Stimulated activated naive CD8-positive, alpha-beta T cell treated with anti-CD3 and anti-CD28 coated beads, Interleukin-15, Interleukin-2, amounts not matched to agents 100 ng/mL and 50 ng/mL, for 24 hours (primary cell): ENCODE results near the gene RRH.
A peak's percentile ranks its signal among the peaks of the same experiment; 100 is the strongest.
"Not testable (repeated sequence)": the region's sequence is repeated elsewhere in the genome, so short reads cannot be mapped to it uniquely, and the experiment has no call there.

Experiments
- H3K27ac Mint-ChIP-seq: one replicate; pipeline ENCODE4 v1.8.0; 2021; ENCODE audit warnings: mild to moderate bottlenecking, mixed read lengths
- H3K27me3 Mint-ChIP-seq: one replicate; pipeline ENCODE4 v1.8.0; 2021; ENCODE audit warnings: mixed read lengths
- H3K36me3 Mint-ChIP-seq: one replicate; pipeline ENCODE4 v1.8.0; 2021; ENCODE audit warnings: low read depth, mixed read lengths
- H3K4me1 Mint-ChIP-seq: one replicate; pipeline ENCODE4 v1.8.0; 2021; ENCODE audit warnings: low read depth, mixed read lengths
- H3K4me3 Mint-ChIP-seq: one replicate; pipeline ENCODE4 v1.8.0; 2021; ENCODE audit warnings: mild to moderate bottlenecking, mixed read lengths
- H3K9me3 Mint-ChIP-seq: one replicate; pipeline ENCODE4 v1.8.0; 2021; ENCODE audit warnings: mixed read lengths

The RRH gene

GRCh38 chr4:109827672-109828071, at the start of gene RRH:
RRH (plus strand) TSS chr4:109827972; CDS start chr4:109828028, 56 bp downstream.
- no peak within 1 kb of the TSS for H3K27ac Mint-ChIP-seq
- H3K9me3 Mint-ChIP-seq: no peaks in the 10 kb centered on the region
- H3K4me3 Mint-ChIP-seq: no peak within 1 kb of the TSS
- peaks cover 32% of the 10 kb centered on the region for H3K36me3 Mint-ChIP-seq
- no peaks in the 10 kb centered on the region for H3K27me3 Mint-ChIP-seq
- peaks cover 3% of the 10 kb centered on the region for H3K4me1 Mint-ChIP-seq

- H3K27me3 Mint-ChIP-seq, H3K4me1 Mint-ChIP-seq, H3K27ac Mint-ChIP-seq, H3K4me3 Mint-ChIP-seq, H3K9me3 Mint-ChIP-seq, H3K36me3 Mint-ChIP-seq: not testable (repeated sequence)
Measured at GRCh38 chr4:109782092-109782491, 45.7 kb upstream of the RRH start.

GRCh38 chr4:109786846-109787245, 40.9 kb upstream of the RRH start:
- no peak overlapping the region for H3K4me3 Mint-ChIP-seq
- peaks cover 15% of the 10 kb centered on the region for H3K27me3 Mint-ChIP-seq
- peaks cover 16% of the 10 kb centered on the region for H3K9me3 Mint-ChIP-seq

GRCh38 chr4:109787807-109788206, 40.0 kb upstream of the RRH start:
- Mint-ChIP-seq H3K4me3 (no peak overlapping the region), H3K27ac (no peak overlapping the region), H3K27me3 (peaks cover 15% of the 10 kb centered on the region), H3K9me3 (peaks cover 16% of the 10 kb centered on the region), H3K4me1 (no peaks in the 10 kb centered on the region), H3K36me3 (no peaks in the 10 kb centered on the region)

More at GRCh38 chr4:109786846-109787245, 40.9 kb upstream of the RRH start:
- H3K27ac Mint-ChIP-seq: no peak overlapping the region
- no peaks in the 10 kb centered on the region for H3K36me3 Mint-ChIP-seq
- H3K4me1 Mint-ChIP-seq: no peaks in the 10 kb centered on the region

- H3K4me3 Mint-ChIP-seq: no peak overlapping the region
- H3K27ac Mint-ChIP-seq: no peak overlapping the region
- peaks cover 10% of the 10 kb centered on the region for H3K27me3 Mint-ChIP-seq
- H3K4me1 Mint-ChIP-seq: no peaks in the 10 kb centered on the region
- no peaks in the 10 kb centered on the region for H3K36me3 Mint-ChIP-seq
- H3K9me3 Mint-ChIP-seq: peaks cover 17% of the 10 kb centered on the region
Measured at GRCh38 chr4:109795059-109795458, 32.7 kb upstream of the RRH start.

GRCh38 chr4:109798866-109799265, 28.9 kb upstream of the RRH start:
- Mint-ChIP-seq H3K4me3 (no peak overlapping the region), H3K27me3 (peaks cover 4% of the 10 kb centered on the region), H3K9me3 (peaks cover 11% of the 10 kb centered on the region), H3K4me1 (no peaks in the 10 kb centered on the region), H3K36me3 (no peaks in the 10 kb centered on the region), H3K27ac (no peak overlapping the region)

- H3K9me3 Mint-ChIP-seq: no peaks in the 10 kb centered on the region
- H3K4me1 Mint-ChIP-seq: no peaks in the 10 kb centered on the region
- no peaks in the 10 kb centered on the region for H3K36me3 Mint-ChIP-seq
- no peak overlapping the region for H3K4me3 Mint-ChIP-seq
- no peaks in the 10 kb centered on the region for H3K27me3 Mint-ChIP-seq
- no peak overlapping the region for H3K27ac Mint-ChIP-seq
Measured at GRCh38 chr4:109801099-109801789, 26.5 kb upstream of the RRH start.

GRCh38 chr4:109801895-109802319, 25.9 kb upstream of the RRH start, which contains the start of gene CFI:
CFI (minus strand) TSS chr4:109801999; CDS start chr4:109801971, 28 bp downstream.
- Mint-ChIP-seq H3K4me3 (no peak within 1 kb of the TSS), H3K36me3 (no peaks in the 10 kb centered on the region), H3K4me1 (no peaks in the 10 kb centered on the region), H3K27ac (no peak within 1 kb of the TSS), H3K27me3 (no peaks in the 10 kb centered on the region), H3K9me3 (no peaks in the 10 kb centered on the region)

- no peak overlapping the region for H3K4me3 Mint-ChIP-seq
- H3K36me3 Mint-ChIP-seq: no peaks in the 10 kb centered on the region
- no peak overlapping the region for H3K27ac Mint-ChIP-seq
- no peaks in the 10 kb centered on the region for H3K27me3 Mint-ChIP-seq
- H3K4me1 Mint-ChIP-seq: no peaks in the 10 kb centered on the region
- H3K9me3 Mint-ChIP-seq: no peaks in the 10 kb centered on the region
Measured at GRCh38 chr4:109803924-109804571, 23.7 kb upstream of the RRH start.

GRCh38 chr4:109809655-109810054, 18.1 kb upstream of the RRH start:
- Mint-ChIP-seq H3K27me3 (no peaks in the 10 kb centered on the region), H3K9me3 (no peaks in the 10 kb centered on the region), H3K4me3 (no peak overlapping the region), H3K36me3 (no peaks in the 10 kb centered on the region), H3K4me1 (peaks cover 2% of the 10 kb centered on the region), H3K27ac (no peak overlapping the region)

- Mint-ChIP-seq H3K9me3 (no peaks in the 10 kb centered on the region), H3K27ac (no peak overlapping the region)
Measured at GRCh38 chr4:109810552-109811387, 17.0 kb upstream of the RRH start.

GRCh38 chr4:109811707-109812106, 16.1 kb upstream of the RRH start:
- H3K27ac Mint-ChIP-seq: no peak overlapping the region

More at GRCh38 chr4:109810552-109811387, 17.0 kb upstream of the RRH start:
- Mint-ChIP-seq H3K4me1 (peaks cover 8% of the 10 kb centered on the region), H3K4me3 (no peak overlapping the region), H3K27me3 (no peaks in the 10 kb centered on the region), H3K36me3 (peaks cover 3% of the 10 kb centered on the region)

GRCh38 chr4:109815151-109816081, 12.4 kb upstream of the RRH start, which contains the start of gene GAR1:
GAR1 (plus strand) TSS chr4:109815762; CDS start chr4:109816165, 403 bp downstream.
- peaks cover 50% of the 10 kb centered on the region for H3K4me1 Mint-ChIP-seq
- H3K9me3 Mint-ChIP-seq: no peaks in the 10 kb centered on the region
- peak within 1 kb of the TSS; percentile 100 for H3K27ac Mint-ChIP-seq
- no peaks in the 10 kb centered on the region for H3K27me3 Mint-ChIP-seq
- H3K4me3 Mint-ChIP-seq: peak within 1 kb of the TSS; percentile 98
- H3K36me3 Mint-ChIP-seq: peaks cover 47% of the 10 kb centered on the region

More at GRCh38 chr4:109811707-109812106, 16.1 kb upstream of the RRH start:
- Mint-ChIP-seq H3K27me3 (no peaks in the 10 kb centered on the region), H3K36me3 (peaks cover 11% of the 10 kb centered on the region), H3K9me3 (no peaks in the 10 kb centered on the region), H3K4me1 (peaks cover 17% of the 10 kb centered on the region), H3K4me3 (no peak overlapping the region)

GRCh38 chr4:109816082-109816442, 11.7 kb upstream of the RRH start:
- H3K36me3 Mint-ChIP-seq: peaks cover 53% of the 10 kb centered on the region
- peak overlapping the region; percentile 98 for H3K4me3 Mint-ChIP-seq
- peak overlapping the region; percentile 100 for H3K27ac Mint-ChIP-seq
- no peaks in the 10 kb centered on the region for H3K9me3 Mint-ChIP-seq
- H3K27me3 Mint-ChIP-seq: no peaks in the 10 kb centered on the region
- peaks cover 57% of the 10 kb centered on the region for H3K4me1 Mint-ChIP-seq
